GM19397 (cell line): Measurements from ENCODE around the gene INTS2.
A peak's percentile ranks its signal among the peaks of the same experiment; 100 is the strongest.
"Not testable (repeated sequence)": the region's sequence is repeated elsewhere in the genome, so short reads cannot be mapped to it uniquely, and the experiment has no call there.

ENCODE experiments used
- ATAC-seq: cut with Tn5 transposase; IDR thresholded peaks from one replicate; pipeline ENCODE4 v1.9.1; 2021; ENCODE audit warnings: mild to moderate bottlenecking, moderate library complexity; ENCODE audit not compliant: unreplicated experiment

Gene INTS2

DNA sequence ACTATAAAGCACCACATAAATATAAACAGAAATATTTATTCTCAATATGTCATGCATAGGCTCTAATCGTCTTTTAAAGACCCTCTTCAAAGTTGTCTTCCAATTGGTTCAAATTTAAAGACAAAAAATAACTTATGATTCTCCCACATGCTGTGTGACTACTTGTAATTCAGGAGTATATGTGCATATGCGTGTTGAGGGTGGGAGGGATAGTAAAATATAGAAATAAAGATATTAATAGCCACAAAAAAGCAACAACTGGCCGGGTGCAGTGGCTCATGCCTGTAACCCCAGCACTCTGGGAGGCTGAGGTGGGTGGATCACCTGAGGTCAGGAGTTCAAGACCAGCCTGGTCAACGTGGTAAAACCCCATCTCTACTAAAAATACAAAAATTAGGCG, 33.5 kb downstream of the INTS2 start:
- not testable (repeated sequence) for ATAC-seq

- ATAC-seq, result not testable (repeated sequence)
Observed at GRCh38 chr17:61887733-61888132, 40.0 kb downstream of the INTS2 start.

DNA sequence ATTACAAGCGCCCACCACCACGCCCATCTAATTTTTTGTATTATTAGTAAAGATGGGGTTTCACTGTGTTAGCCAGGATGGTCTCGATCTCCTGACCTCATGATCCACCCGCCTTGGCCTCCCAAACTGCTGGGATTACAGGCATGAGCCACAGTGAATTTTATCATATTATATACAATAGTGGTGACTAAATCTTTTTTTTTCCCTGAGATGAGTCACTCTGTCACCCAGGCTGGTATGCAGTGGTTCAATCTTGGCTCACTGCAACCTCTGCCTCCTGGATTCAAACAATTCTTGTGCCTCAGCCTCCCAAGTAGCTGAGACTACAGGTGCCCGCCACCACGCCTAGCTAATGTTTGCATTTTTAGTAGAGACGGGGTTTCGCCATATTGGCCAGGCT, 41.9 kb downstream of the INTS2 start:
- ATAC-seq, result not testable (repeated sequence)

DNA sequence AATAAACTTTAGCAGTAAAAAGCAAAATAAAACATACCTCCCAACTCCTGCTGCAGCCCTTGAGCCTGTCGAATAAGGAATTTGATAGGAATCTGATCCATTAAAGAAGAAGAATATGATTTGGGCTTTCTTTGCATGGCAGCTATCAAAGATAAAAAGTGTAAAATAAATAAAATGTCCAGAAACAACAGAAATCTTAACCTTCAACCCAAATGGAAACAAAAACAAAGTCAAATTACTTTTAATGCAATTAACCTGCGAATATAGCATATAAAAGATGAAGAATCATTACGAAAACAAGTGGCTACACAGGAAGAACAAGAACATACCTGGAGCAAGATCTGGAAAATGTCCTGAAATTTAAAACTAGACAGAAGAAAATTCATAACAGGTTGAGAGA, 42.9 kb downstream of the INTS2 start:
- no peak for ATAC-seq

GRCh38 chr17:61880589-61881102, 47.1 kb downstream of the INTS2 start:
- ATAC-seq, result no peak

DNA sequence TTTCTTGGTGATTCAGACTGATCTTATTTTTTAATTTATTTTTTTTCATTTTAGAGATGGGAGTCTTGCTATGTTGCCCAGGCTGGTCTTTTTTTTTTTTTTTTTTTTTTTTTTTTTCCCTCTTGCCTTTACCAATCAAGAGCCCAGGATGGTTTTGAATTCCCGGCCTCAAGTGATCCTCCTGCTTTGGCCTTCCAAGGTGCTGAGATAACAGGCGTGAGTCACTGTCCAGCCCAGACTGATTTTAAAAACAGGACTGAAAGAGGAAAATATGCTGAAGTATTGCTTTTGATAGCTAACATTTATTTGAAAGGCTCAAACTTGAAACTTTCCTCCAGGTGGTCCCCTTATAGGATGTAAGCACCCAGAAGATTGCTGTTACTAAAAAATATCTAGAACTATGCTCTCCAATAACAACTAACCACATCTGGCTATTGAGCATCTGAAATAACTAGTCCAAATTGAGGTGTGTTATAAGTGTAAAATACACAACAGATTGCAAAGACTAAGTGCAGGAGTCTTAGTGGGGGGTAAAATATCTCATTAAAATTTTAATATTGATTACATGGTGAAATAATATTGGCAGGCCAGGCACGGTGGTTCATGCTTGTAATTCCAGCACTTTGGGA, 48.7 kb downstream of the INTS2 start:
- no peak for ATAC-seq

GRCh38 chr17:61878520-61878919, 49.3 kb downstream of the INTS2 start:
- no peak for ATAC-seq

GRCh38 chr17:61877837-61878236, 49.9 kb downstream of the INTS2 start:
- ATAC-seq, result no peak

DNA sequence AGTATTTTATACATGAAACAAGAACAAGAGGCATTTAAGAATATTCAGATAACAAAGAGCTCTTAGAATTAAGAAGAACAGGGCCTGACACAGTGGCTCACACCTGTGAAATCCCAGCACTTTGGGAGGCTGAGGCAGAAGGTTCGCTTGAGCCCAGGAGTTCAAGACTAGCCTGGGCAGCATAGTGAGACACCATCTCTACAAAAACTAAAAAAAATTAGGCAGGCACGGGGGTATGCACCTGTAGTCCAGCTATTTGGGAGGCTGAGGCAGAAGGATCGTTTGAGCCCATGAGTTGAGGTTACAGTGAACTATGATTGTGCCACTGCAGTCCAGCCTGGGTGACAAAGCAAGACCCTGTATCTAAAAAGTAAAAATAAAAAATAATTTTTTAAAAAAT, 52.0 kb downstream of the INTS2 start:
- no peak for ATAC-seq

GRCh38 chr17:61875285-61875684, 52.5 kb downstream of the INTS2 start:
- ATAC-seq, result no peak

DNA sequence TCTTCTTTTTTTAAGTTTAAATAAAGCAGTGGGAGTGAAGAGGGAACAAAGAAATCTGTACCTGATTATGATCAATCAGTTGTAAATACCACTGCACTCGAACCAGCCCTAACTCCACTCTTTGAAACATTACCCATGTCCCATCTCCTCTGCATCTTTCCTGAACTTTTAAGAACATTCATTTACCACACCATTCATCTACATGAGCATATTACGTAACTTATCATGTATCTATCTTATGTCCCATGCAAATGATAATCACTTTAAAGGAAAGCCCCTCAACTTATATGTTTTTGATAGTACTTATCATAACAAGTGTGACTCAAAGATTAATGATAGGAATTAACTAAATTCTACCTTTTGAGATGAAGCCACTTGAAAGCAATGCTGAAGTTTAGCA, 53.7 kb downstream of the INTS2 start:
- ATAC-seq, result no peak

DNA sequence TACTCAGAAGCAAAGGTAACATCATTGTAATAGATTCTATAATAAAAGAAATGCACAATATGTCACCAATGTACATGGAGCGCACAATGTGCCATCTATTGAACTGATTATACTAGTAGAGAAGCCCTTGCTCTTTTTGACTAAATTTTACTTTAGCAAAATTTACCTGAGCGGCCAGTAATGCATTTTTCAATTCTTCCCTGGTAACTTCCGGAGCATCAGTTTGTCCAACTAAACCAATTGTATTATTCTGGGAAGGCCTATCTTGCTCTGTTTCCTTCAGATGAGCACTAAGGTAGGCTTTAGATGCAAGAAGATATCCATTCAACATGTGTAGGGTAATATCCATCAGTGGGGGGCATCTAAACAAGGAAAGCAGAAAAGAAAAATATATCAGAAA, 55.7 kb downstream of the INTS2 start:
- ATAC-seq, result no peak

- no peak for ATAC-seq
Observed at GRCh38 chr17:61869138-61869537, 58.6 kb downstream of the INTS2 start.

- no peak for ATAC-seq
Observed at GRCh38 chr17:61868074-61868473, 59.7 kb downstream of the INTS2 start.

- ATAC-seq, result no peak
Observed at GRCh38 chr17:61867033-61867432, 60.7 kb downstream of the INTS2 start.

- ATAC-seq, result no peak
Observed at GRCh38 chr17:61863801-61864126, 64.0 kb downstream of the INTS2 start.

DNA sequence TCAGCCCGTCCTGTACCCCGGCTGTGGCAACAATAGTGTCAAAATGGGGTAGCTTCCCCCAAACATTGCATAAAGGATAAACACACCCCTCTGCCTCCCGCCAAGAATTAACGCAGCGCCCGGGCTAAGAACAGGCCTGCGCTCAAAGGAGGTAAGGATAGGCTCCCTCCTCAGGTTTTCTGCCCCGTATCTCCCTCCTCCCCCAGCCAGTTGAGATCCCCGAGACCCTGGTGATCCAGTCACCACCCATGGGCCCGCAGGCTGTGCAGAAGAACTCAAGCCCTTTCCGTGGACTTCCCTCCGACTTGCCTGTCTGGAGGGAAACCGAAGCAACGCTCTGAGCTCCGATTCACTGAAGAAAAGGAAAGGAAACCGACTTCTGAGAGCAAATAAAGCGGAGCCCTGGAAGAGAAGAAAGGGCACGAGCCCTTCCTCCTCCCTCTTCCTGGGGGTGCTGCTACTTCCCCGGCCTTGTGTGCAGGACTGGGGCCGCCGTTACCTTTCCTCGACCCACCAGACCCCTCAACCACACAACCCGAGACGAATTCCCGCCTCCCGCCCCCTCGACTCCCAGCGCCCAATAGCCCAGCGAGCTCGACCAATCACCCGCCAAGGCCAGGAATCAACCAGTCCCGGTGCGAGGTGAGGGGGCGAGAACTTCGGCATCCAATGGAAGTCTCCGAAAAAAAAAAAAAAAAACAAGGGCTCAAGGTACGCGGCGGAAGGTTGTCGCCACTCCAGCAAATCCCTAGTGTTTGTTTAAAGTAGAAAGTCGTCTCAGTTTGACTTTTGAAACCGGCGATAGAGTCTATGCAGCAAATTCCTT, 64.6 kb downstream of the INTS2 start, which contains the start of gene BRIP1:
Gene BRIP1, minus strand, starts transcription at position 554 of the 826 bp plus-strand sequence. CDS start 1,989 bp downstream, outside the sequence.
- ATAC-seq, result peak; percentile 94

- no peak for ATAC-seq
Observed at GRCh38 chr17:61862105-61862574, 65.6 kb downstream of the INTS2 start.

GRCh38 chr17:61860397-61860796, 67.4 kb downstream of the INTS2 start:
- ATAC-seq, result not testable (repeated sequence)

- no peak for ATAC-seq
Observed at GRCh38 chr17:61856035-61856434, 71.7 kb downstream of the INTS2 start.

- ATAC-seq, result no peak
Observed at GRCh38 chr17:61852857-61853256, 74.9 kb downstream of the INTS2 start.

DNA sequence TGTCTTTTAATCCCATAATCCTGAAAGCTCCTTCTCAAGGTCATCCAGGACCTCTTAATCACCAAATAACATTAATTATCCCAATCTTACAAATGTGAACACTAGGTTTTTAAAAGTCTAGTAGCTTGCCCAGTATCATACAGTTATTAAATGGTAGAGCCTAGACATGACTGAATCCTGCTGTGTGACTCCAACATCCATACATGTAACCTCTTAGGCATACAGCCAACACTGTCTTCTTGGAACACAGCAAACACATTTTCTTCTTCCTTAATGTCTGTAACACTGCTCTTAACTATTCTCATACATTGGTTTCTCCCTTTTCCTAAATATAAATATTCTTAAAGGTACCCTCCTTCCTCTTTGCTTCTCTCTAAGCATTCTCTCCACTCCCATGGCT, 78.1 kb downstream of the INTS2 start:
- ATAC-seq, result no peak
